ENCODE data around the gene C1orf56.

The C1orf56 gene

DNA sequence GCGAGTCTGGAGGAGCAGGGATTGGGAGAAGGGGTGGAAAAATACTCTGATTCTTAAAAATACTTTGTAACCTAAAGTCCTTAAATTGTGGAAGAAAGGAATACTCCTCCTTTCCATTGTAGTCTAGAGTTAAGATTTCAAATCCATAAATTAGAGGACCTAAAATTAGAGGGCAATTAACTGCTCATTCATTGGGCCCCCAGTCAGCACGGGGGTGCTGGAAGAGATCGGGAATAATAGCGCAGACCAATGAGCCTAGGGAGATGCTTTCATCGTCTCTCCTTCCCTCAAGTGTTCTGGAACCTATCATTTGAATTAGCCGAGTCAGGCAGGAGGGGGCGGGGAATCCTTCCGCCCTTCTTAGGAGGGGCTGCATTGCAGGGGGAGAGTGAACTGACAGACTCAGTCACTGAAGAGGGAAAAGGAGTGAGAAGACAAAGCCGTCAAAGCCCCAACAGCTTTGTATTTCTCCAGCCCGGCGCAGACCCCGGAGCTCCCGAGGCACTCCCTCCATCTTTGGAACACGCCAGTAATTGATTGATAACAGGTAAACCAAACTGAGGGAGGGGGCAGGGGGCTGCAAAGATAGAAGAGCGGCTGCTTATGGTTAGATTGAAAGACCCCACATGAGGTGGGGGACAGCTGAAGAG, 12.6 kb downstream of the C1orf56 start, which contains the start of gene MLLT11:
Gene MLLT11, plus strand, starts transcription at position 391 of the 650 bp plus-strand sequence. CDS start 6,828 bp downstream, outside the sequence.
- TF ChIP-seq, protein P1, sequence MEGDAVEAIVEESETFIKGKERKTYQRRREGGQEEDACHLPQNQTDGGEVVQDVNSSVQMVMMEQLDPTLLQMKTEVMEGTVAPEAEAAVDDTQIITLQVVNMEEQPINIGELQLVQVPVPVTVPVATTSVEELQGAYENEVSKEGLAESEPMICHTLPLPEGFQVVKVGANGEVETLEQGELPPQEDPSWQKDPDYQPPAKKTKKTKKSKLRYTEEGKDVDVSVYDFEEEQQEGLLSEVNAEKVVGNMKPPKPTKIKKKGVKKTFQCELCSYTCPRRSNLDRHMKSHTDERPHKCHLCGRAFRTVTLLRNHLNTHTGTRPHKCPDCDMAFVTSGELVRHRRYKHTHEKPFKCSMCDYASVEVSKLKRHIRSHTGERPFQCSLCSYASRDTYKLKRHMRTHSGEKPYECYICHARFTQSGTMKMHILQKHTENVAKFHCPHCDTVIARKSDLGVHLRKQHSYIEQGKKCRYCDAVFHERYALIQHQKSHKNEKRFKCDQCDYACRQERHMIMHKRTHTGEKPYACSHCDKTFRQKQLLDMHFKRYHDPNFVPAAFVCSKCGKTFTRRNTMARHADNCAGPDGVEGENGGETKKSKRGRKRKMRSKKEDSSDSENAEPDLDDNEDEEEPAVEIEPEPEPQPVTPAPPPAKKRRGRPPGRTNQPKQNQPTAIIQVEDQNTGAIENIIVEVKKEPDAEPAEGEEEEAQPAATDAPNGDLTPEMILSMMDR (IDR thresholded peaks at IDR 0.05; ENCODE audit: insufficient read depth, low read length, poor library complexity, severe bottlenecking), result no peak
- Histone ChIP-seq H3K27me3 (replicated peaks; ENCODE audit: control insufficient read depth, insufficient read depth, low read length) (no peaks in the 10 kb centered on the region), H3K36me3 (ENCODE audit: control insufficient read depth, insufficient read depth, low read length) (peaks cover 10% of the 10 kb centered on the region), H3K4me3 (replicated peaks; ENCODE audit: low read depth, low read length) (peak within 1 kb of the TSS; percentile 82)
- DNase-seq (ENCODE audit: extremely low read depth, insufficient read length), result peak; percentile 30

DNA sequence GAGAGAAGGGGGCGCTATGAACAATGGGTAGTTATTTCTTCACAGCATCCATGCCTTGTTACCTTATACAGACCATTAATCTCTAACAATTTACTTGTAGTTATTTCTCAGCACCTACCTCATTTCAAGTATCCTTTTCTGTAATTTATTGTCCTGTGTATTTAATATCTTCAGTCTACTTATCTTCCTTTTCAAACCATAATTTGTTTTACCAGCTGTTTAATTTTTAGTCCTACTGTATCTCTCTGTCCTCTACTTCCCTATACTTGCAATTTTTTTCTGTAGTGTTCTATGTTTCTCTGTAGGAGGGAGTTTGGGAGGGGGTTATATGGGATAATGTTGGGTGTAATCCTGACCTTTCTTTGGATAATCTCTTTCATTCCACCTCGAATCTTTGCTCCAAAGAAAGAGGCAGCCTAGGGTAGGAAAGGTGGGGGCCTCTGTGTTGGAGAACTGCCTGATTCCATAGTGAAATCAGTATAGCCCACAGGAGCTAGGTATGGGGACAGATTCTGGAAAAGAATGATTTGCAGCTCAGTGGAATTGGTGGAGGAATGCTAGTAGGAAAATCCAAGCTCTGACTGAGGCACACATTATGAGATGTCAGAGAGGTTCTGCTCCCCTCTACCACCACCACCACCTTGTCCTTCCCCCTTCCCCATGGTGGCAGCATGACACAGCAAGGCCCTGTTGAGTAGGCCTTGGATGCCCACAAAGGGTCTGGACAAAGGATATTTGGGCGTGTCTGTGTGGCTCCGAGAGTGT, 13.3 kb downstream of the C1orf56 start:
- DNase-seq (ENCODE audit: extremely low read depth, insufficient read length), result no peak
- no peaks in the 10 kb centered on the region for H3K27me3 ChIP-seq (replicated peaks; ENCODE audit: control insufficient read depth, insufficient read depth, low read length)
- TF ChIP-seq, protein P1 (IDR thresholded peaks at IDR 0.05; ENCODE audit: insufficient read depth, low read length, poor library complexity, severe bottlenecking), result peak; percentile 16
- H3K4me3 ChIP-seq (replicated peaks; ENCODE audit: low read depth, low read length), result peak overlapping the region; percentile 82
- H3K36me3 ChIP-seq (ENCODE audit: control insufficient read depth, insufficient read depth, low read length), result peaks cover 3% of the 10 kb centered on the region

DNA sequence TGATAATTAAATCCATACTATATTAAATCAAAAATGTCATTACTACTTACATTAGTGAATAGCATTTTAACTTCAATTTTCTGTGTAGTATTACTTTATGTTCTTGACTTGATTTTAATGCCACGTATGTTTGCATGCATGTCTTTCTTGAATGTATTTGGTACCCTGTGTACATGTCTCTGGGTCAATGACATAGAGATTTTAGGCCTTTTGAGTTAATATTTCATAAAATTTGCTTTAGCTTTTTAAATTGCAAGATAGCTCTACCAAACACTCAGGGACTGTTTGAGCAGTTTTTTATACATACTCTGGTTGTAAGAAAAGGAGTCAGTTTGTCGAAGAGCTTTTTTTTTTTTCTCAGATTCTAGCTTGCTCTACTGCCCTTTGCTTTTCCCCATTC, 14.2 kb downstream of the C1orf56 start:
- Histone ChIP-seq H3K4me3 (replicated peaks; ENCODE audit: low read depth, low read length) (no peak overlapping the region), H3K36me3 (ENCODE audit: control insufficient read depth, insufficient read depth, low read length) (no peaks in the 10 kb centered on the region), H3K27me3 (replicated peaks; ENCODE audit: control insufficient read depth, insufficient read depth, low read length) (no peaks in the 10 kb centered on the region)
- TF ChIP-seq, protein P1 (IDR thresholded peaks at IDR 0.05; ENCODE audit: insufficient read depth, low read length, poor library complexity, severe bottlenecking), result no peak
- DNase-seq (ENCODE audit: extremely low read depth, insufficient read length), result no peak

DNA sequence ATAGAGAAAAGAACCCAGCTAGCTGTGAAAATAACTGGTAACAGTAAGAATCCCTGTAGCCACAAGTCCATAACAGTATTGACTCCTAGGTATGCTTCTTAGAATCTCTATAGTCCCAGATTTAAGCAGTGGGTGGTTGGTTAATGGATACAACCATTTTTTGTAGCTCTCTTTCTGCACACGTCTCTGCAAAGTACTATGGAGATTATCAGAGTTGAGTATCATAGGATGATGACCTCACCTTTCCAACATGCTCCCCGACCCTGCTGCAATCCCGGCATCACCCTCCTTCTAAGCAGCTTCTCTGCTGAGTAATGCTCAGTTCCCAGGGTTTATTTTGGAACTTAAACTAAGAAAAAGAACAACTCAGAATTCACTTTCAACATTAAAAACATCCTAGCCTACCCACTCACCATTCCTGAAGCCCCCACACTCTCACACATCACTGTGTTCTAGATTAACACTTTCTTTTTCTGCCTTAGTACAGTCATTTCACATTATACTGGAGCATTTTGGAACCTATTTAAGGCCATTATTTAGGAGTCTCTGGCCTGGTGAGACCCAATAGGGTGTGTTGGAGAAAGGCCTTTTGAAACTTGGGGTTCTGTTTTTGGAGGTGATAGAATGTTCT, 15.3 kb downstream of the C1orf56 start:
- no peak for DNase-seq (ENCODE audit: extremely low read depth, insufficient read length)
- no peaks in the 10 kb centered on the region for H3K27me3 ChIP-seq (replicated peaks; ENCODE audit: control insufficient read depth, insufficient read depth, low read length)
- H3K4me3 ChIP-seq (replicated peaks; ENCODE audit: low read depth, low read length), result no peak overlapping the region
- no peaks in the 10 kb centered on the region for H3K36me3 ChIP-seq (ENCODE audit: control insufficient read depth, insufficient read depth, low read length)
- TF ChIP-seq, protein P1 (IDR thresholded peaks at IDR 0.05; ENCODE audit: insufficient read depth, low read length, poor library complexity, severe bottlenecking), result no peak

DNA sequence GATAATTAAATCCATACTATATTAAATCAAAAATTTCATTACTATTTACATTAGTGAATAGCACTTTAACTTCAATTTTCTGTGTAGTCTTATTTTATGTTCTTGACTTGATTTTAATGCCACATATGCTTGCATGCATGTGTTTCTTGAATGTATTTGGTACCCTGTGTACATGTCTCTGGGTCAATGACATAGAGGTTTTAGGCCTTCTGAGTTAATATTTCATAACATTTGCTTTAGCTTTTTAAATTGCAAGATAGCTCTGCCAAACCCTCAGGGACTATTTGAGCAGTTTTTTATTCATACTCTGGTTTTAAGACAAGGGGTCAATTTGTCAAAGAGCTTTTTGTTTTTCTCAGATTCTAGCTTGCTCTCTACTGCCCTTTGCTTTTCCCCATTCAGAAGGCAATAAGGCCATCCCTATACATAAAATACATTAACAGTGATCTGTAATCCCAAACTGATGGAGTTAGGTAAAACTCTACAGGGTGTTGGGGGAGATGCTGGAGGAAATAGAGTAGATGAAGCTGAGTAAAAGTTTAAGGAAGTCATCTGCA, 17.6 kb downstream of the C1orf56 start:
- TF ChIP-seq, protein P1 (IDR thresholded peaks at IDR 0.05; ENCODE audit: insufficient read depth, low read length, poor library complexity, severe bottlenecking), result no peak
- H3K4me3 ChIP-seq (replicated peaks; ENCODE audit: low read depth, low read length), result no peak overlapping the region
- H3K36me3 ChIP-seq (ENCODE audit: control insufficient read depth, insufficient read depth, low read length), result no peaks in the 10 kb centered on the region
- no peaks in the 10 kb centered on the region for H3K27me3 ChIP-seq (replicated peaks; ENCODE audit: control insufficient read depth, insufficient read depth, low read length)
- DNase-seq (ENCODE audit: extremely low read depth, insufficient read length), result no peak
